M059J (cell line): ENCODE measurements around the gene PGRMC2. TPM values are rescaled to one million over a fixed set of nuclear protein-coding genes. Genes with fewer than 3 reads are reported as not detected.
A peak's percentile ranks its signal among the peaks of the same experiment; 100 is the strongest.
"Not testable (repeated sequence)": the region's sequence is repeated elsewhere in the genome, so short reads cannot be mapped to it uniquely, and the experiment has no call there.

Experiments used
- DNase-seq: peaks from one replicate; pipeline ENCODE4 v3.0.0-alpha.2; 2012; ENCODE audit warnings: low read depth
- total RNA-seq: library from RNA; depleted of rRNA; stranded (reverse); fragments of >200 nt; shearing (Covaris generic); gene quantifications from 2 replicates; pipeline ENCODE4 v1.2.3, GENCODE V29; 2014

Gene PGRMC2
- total RNA-seq, 1 experiment from 2014 or later = 28.2 TPM

DNA sequence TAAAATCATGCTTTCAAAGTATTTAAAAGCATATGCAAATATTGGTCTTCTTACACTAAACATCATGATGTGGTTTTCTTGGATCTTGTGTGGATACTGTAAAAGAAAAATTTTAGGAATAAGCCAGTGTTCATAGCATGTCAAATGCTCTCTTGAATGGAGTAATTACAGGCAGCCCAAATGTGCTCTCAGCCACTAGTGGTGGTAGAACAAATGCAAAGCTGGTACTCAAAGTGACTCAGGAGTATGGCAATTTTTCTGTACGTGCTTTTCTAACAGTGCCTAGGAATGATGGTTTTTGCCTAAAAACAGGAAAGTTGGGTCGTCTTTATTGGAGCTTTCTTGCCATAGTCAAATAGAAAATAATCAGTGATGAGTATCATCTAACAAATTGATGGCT, 19.9 kb downstream of the PGRMC2 start:
- DNase-seq = no peak

DNA sequence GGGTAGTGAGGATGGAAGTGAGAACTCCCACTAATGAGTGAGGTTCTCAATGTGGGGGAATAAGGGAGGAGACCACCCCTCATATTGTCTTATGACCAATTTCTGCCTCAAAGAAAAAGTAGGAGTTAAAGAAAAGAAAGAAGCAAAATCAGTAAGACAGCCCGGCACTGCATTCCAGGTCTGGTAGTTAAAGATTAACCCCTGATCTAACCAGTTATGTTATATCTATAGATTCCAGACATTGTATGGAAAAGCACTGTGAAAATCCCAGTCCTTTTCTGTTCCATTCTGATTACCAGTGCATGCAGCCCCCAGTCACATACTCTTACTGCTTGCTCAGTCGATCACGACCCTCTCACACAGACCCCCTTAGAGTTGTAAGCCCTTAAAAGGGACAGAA, 20.4 kb downstream of the PGRMC2 start:
- not testable (repeated sequence) for DNase-seq

DNA sequence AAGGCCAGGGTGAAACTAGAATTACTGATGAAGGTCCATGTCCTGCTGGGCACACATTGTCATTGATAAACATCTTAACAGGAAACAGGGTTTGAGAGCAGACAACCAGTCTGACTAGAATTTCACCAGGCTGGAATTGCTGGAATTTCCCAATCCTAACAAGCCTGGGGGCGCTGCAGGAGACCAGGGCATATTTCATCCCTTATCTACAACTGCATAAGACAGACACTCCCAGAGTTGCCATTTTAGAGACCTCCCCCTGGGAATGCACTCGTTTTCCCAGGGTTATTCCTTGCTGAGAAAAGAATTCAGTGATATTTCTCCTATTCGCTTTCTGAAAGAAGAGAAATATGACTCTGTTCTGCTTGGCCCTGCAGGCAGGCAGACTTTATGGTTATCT, 22.1 kb downstream of the PGRMC2 start:
- DNase-seq = not testable (repeated sequence)

DNA sequence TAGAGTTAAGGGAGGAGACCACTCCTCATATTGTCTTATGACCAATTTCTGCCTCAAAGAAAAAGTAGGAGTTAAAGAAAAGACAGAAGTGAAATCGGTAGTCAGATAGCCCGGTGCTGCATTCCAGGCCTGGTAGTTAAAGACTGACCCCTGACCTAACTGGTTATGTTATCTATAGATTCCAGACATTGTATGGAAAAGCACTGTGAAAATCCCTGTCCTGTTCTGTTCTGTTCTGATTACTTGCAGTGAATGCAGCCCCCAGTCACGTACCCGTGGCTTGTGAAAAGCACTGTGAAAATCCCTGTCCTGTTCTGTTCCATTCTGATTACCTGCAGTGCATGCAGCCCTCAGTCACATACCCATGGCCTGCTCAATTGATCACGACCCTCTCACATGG, 27.7 kb downstream of the PGRMC2 start:
- DNase-seq = not testable (repeated sequence)

DNA sequence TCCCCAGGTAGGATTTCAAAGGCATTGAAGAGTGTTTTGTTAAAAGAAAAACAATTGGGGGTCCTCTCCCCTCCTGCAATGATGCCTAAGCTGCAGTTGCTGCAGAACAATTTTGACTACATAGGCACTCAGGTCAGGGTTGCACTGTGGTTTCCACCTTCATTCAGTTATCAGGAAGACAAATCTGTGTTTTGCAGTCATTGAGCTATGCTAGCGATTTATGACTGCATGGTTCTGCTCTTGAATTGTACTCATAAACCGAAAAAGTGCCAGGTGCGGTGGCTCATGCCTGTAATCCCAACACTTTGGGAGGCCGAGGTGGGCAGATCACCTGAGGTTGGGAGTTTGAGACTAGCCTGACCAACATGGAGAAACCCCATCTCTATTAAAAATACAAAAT, 29.4 kb downstream of the PGRMC2 start:
- not testable (repeated sequence) for DNase-seq

DNA sequence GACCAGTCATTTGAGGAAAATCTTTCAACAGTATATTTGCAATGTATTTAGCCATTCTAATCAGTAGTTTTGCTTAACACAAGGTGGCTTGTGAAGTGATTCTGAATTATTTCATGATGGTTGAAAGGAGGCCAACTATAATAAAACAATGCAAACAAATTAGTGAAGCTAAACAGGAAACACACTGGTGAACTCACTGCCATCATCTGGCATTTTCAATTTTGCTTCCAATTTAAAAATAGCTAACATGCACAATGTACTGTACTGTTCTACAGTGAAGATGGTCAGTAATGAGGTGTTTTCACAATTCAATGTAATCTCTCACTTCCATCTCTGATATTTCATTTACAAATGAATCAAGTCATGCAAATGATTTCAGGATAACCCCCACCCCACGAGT, 31.1 kb downstream of the PGRMC2 start:
- no peak for DNase-seq

DNA sequence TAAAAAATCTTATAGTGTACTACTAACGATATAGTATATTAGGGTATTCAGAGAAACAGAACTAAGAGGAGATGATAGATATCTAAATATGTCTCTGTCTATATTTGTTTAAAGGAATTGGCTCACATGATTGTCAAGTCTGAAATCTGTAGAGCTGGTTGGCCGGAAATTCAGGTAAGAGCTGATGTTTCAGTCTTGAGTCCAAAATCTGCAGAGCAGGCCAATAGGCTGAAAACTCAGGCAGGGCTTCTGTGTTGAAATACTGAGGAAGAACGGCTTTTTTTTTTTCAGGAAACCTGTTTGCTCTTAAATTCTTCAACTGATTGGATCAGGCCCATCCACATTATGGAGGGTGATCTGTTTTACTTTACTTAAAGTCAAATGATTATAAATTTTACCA, 31.7 kb downstream of the PGRMC2 start:
- no peak for DNase-seq

DNA sequence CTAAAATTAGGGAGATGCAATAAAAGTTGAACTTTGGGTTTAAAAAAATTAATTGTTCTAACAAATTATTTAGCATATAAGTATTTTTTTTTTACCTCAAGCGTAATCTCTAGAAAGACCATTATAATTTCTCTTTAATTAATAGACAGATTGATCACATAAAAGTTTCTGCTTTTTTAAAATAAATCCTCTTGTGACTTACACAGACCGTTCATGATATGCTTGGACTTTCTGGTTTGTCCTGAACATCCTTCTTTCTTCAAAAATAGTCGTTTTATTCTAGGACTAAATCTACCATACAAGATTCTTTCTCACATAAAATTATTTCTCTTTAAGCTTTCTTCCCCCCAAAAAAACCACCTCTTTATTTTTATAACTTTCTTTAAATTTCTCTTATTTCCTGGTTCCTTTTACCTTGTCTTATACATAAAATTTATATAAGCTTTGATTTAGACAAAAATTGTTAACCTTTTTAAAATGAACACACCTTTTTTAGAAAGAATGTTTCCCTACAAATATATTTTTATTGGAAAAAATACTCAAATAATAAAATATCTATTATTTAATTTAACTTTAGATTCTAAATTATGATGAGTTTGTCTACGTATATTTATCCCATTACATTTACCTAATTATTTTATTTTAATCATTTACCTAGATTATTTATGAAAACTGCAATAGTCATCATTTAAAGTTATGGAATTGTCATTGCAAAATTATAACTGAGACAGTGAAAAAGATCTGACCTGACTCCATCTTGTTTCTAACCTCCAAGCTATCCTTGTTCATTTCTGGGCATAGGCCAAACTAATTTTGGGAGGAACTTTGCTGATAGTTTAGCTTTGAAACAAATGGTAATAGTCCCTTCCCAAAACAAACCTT, 37.6 kb downstream of the PGRMC2 start:
- DNase-seq = no peak

DNA sequence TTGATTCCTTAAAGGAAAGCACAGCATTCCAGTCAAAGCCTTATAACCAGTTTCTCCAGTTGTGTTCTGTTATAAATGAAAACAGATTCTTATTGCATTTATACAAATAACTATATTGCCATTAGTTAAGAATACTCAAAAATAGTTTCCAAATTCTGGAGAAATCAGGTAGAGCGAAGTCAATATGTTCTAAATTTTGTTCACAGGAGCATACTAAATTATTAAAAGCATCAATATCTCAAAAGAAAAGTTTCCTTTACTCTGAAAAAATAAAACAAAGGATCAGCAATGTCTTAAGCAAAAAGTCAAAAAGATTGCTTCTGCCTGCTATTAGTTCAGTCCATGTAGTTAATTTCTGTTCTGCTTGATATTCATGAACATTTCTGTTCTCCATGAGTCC, 39.7 kb downstream of the PGRMC2 start:
- DNase-seq = no peak

DNA sequence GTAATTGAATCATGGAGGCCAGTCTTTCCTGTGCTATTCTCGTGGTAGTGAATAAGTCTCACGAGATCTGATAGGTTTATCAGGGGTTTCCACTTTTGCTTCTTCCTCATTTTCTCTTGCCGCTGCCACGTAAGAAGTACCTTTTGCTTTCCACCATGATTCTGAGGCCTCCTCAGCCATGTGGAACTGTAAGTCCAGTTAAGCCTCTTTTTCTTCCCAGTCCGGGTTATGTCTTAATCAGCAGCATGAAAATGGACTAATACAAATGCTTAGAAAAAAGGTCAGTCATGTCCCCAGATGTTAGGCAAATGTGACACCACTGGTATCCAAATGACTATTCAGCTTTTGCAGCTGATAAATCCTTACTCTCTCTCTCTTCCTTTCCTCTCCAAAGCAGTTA, 42.2 kb downstream of the PGRMC2 start:
- DNase-seq = not testable (repeated sequence)

DNA sequence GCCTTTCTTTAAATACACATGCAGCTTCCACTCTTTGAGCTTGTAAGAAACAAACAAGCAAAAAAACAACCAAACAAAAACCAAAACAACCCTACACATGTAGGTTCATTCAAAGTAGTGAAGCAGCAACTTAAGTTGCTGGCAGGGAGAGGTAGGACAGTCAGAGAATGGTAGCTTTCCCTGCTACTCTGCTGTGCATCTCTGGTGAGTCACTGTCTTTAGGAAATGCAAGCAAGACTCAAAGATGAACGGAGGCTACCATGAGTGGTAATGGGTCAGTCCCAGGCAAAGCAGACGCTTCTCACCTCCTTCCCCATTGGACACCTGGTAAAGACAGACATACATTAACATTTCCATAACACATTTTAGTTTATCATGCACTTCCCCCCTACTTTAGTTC, 43.2 kb downstream of the PGRMC2 start:
- peak; percentile 44 for DNase-seq

DNA sequence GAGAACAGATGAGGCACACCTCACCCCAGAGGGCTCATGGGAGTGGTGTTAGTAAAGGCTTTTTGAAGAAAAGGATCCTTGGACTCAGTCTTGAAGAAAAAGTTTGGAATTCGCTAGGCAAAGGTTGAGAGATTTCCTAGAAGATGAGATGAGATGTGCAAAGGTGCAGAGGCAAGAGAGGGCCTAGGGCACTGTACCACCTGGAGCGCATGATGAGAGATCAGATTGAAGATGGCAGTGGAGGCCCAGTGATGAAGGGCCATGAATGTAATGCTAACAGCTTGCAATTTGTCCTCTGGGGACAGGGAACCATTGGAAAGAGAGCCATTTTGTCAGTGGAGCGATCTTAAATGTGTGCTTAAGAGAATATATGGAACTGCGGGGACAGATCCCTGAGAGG, 45.0 kb downstream of the PGRMC2 start:
- DNase-seq = no peak

DNA sequence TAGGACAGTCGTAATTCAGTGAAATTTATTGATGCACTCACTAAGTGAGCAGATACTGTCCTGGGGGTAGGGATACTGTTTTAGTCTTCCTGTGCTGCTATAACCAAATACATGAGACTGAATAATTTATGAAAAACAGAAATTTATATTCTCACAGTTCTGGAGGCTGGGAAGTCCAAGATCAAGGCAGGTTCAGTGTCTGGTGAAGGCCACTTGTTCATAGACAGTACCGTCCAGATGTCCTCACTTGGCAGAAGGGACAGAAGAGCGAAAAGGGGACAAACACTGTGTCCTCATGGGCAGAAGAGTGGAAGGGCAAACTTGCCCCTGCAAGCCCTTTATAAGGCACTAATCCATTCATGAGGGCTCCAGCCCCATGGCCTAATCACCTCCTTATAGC, 45.6 kb downstream of the PGRMC2 start:
- DNase-seq = no peak

DNA sequence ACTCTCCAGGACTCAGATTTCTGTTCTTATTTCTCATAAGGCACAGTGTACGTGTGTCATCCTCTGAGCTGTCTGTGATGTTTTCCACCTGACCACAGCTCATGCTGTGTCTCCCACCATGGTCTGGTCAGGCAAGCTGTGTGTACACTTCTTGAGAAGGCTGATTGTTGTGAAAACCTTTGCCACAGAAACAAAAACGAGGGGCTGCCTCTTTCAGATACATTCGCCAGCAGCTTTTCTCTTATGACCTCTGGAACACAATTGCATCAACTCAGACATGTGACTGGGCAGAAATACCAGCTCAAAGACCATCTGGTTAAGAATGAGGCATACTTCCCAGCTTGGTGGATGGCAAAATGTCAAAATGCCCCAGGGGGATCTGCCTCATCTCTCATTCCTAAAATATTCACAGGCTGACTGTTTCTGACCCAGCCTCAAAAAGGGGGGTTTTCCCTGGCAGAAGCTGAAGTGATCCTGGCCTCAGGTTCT, 46.1 kb downstream of the PGRMC2 start:
- peak; percentile 97 for DNase-seq

DNA sequence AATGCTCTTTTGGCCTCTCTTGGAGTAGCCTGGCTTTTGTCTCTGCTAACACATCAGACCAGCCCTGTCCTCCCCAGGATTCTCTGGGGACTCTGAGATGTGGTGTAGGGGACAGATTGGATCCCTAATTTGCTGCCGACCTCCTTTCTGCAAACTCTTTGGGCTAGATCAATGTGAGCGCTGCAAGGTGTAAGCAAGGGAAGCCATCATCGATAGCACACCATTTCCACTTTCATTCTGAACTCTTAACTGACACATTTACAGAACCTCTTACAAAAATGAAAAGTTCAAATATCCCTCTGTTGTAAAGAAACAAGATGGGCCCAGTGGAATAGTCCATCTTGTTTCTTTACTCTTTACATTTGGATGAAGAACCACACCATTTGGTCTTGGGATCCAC, 46.6 kb downstream of the PGRMC2 start:
- no peak for DNase-seq

DNA sequence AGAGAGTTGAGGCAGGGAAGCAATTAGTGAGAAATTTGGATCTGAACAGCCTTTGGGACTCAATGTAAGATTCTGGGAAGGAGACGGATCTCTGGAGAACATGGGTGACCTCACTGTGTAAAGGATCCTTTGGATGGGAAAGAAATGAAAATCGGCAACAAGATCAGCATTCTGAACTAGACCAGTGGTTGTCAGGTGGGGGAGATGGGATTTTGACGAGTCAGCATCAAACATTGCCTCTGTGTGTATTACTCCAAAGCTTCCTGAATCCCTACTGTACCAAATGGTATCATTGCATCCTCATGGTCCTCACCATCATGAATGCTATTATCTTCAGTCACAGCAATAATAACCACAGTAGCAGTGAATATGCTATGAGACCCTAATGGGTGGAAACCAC, 52.8 kb downstream of the PGRMC2 start:
- no peak for DNase-seq

DNA sequence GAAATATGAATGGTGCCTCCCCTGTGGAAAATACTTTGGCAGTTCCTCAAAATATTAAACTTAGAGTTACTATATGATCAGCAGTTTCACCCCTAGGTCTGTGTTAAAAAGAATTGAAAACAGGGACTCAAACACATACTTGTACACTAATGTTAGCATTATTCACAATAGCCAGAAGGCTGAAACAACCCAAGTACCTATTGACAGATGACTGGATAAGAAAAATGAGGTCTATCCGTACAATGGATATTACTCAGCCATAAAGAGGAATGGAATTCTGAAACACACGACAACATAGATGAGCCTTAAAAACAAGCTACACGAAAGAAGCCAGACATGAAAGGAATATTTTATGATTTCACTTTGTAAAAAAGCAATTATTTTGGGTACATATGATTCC, 54.9 kb downstream of the PGRMC2 start:
- DNase-seq = no peak

DNA sequence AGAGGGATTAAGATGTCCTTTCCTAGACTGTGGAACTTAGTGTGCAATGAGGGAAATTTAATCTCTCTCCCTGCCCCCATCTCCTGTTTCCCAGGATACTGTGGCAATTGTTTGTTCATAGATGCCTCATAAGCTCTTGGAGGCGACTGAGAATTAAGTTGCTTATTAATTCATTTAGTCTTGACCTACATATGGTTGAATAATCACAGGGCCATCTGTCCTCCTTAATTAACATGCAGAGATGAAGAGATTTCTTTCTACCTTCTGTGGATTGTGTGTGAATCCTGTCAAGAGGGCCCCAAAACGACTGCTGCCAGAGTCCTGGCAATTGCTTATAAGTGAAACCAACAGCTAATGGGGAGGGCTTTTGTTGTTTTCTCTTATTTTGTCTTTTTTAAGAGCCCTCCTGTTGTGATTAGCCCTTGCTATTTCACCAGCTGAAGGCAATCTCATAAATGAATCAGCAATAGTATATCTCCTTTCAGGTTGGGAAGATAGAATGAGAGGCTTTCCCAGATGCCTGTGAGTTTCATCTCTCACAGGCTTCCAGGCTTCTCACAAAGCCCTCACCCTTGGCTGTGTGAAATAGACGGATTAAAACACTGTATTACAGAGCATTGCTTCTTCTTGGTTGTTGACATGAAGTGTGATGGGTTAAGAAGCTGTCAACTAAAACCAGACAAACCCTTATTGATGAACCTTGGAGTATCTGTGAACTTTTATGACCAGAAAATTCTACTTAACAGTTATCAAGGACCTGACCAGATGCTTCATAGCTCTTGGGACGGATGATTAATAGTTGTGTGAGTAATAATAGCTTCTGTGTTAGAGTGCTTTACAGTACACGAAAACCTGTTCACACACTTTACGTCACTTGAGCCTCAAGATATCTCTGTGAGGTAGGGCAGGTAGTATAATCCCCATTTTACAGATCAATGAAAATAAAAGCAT, 58.5 kb downstream of the PGRMC2 start:
- DNase-seq = peak; percentile 37

DNA sequence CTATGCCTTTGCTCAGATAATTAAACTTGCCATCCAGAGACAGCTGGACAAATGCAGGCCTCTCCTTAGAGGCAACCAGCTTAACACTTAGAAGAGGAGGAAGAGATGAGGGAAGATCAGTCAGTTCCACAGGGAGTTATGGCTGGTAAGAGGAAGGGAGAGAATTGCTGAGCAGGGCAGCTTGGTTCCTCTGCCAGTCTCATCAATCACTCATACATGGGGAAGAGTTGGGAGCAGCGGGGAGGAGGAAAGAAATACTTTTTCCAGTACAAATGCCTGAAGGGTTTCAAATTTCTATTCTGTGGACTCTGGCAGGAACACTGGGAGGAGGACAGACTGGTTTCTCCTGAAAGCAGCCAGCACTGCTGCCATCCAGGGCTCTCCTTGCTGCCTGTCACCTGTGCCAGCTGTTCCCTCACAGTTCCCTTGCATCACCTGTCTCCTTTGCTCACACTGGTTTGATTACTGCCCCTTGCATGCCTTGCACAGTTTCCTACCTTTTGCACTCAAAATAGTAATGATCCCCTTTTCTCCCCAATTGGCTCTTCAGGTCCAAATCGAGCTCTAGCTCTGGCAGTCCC, 59.5 kb downstream of the PGRMC2 start:
- DNase-seq = peak; percentile 48

DNA sequence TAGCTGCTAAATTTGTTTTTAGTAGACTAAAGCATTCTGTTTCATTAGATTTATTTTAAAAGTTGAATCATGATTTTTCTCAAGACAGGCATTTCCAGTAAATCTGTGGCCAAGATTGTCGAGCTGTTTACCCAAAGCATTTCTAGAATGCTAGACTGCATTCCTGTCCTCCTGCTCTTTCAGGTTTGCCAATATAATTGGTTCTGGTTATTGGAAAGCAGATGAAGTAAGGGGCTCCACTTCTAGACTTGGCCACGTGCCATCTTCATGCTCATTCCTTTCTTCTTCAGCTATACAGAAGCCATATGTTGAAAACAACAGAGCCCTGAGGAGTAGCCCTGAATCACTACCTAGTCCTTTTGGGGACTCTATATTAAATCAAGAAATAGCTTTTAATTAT, 62.5 kb downstream of the PGRMC2 start:
- peak; percentile 33 for DNase-seq

DNA sequence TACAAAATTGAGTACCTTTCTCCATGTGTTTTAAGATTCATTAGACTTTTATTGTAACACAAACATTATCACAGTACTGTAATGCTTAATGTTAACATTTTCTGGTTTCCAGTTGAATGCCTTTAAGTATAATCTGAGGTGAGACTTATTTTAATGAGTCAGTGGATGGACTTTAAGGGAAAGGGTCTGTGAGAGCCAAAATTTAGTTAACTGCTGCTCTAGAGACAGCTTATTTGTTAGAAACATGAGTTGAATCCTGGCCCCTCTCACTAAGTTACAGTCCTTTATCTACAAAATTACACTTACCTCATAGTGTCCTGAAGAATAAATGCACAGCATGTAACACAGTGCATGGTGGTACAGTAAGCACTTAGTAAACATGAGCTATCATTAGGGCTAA, 66.0 kb downstream of the PGRMC2 start:
- peak; percentile 45 for DNase-seq
